H1 (cell line): ENCODE results near the gene NQO2. TPM values are rescaled to one million over a fixed set of nuclear protein-coding genes. Genes with fewer than 3 reads are reported as not detected.

ENCODE experiments used
- CTCF ChIA-PET: fragments of 300-600 bp; sonication (Branson Sonifier 250); formaldehyde crosslinking; loops from one replicate; lab custom pipeline; 2021; ENCODE audit not compliant: partially characterized antibody; lab: Charles Lee
- POLR2A ChIA-PET: fragments of 300-600 bp; sonication (Branson Sonifier 250); formaldehyde crosslinking; loops from one replicate; lab custom pipeline; 2021; ENCODE audit warnings: inconsistent platforms; ENCODE audit not compliant: partially characterized antibody; lab: Charles Lee
- DNase-seq, 2 experiments: peaks; one replicate each; pipeline versions ENCODE4 v3.0.0 to v3.0.0-alpha.2; 2010 to 2022; ENCODE audit warnings: low spot score in 2 of 2, low read depth in 1 of 2, mixed read lengths in 1 of 2
- FAIRE-seq: peaks from 2 replicates; lab custom pipeline; 2011; peaks lifted over from hg19 to GRCh38; lab: Jason Lieb, UNC
- H2AFZ ChIP-seq: 2 replicates; pipeline ENCODE4 v1.8.1; 2012; ENCODE audit warnings: low read length, inconsistent platforms
- H2AK5ac ChIP-seq: 2 replicates; pipeline ENCODE4 v1.6.1; 2013; ENCODE audit warnings: low read depth, low read length
- H2BK120ac ChIP-seq: replicated peaks from 2 replicates; pipeline ENCODE3; 2013; ENCODE audit warnings: low read depth, low read length, inconsistent platforms
- H2BK12ac ChIP-seq: 2 replicates; pipeline ENCODE4 v1.6.1; 2013; ENCODE audit warnings: low read depth, low read length
- H2BK15ac ChIP-seq: 2 replicates; pipeline ENCODE4 v1.6.1; 2013; ENCODE audit warnings: low read length
- H2BK20ac ChIP-seq: 2 replicates; pipeline ENCODE4 v1.6.1; 2013; ENCODE audit warnings: low read length
- H2BK5ac ChIP-seq: 2 replicates; pipeline ENCODE4 v1.6.1; 2013; ENCODE audit warnings: low read depth, low read length
- H3K14ac ChIP-seq: 2 replicates; pipeline ENCODE4 v1.6.1; 2013; ENCODE audit warnings: inconsistent platforms; ENCODE audit not compliant: insufficient read length
- H3K18ac ChIP-seq: 2 replicates; pipeline ENCODE4 v1.6.1; 2013; ENCODE audit warnings: low read length; ENCODE audit errors: extremely low read depth
- H3K23ac ChIP-seq: 2 replicates; pipeline ENCODE4 v1.6.1; 2013; ENCODE audit warnings: inconsistent platforms; ENCODE audit not compliant: insufficient read length
- H3K23me2 ChIP-seq: 2 replicates; pipeline ENCODE4 v1.6.1; 2013; ENCODE audit warnings: low read depth, low read length
- H3K27ac ChIP-seq: 2 replicates; pipeline ENCODE4 v1.6.1; 2011; ENCODE audit warnings: low read depth, low read length, inconsistent platforms
- H3K27me3 ChIP-seq, 4 experiments: replicated peaks in 1 of 4; 1 replicate in 1 of 4; 2 replicates in 3 of 4; pipeline versions ENCODE4 v1.6.1 to v1.8.1; 2011 to 2013; ENCODE audit warnings: low read length in 3 of 4, mild to moderate bottlenecking in 3 of 4, inconsistent platforms in 2 of 4, mixed read lengths in 2 of 4, moderate library complexity in 1 of 4; ENCODE audit not compliant: control insufficient read depth in 3 of 4, insufficient read depth in 3 of 4; ENCODE audit errors: extremely low read depth in 1 of 4
- H3K36me3 ChIP-seq, 4 experiments: 2 replicates each; pipeline versions ENCODE4 v1.6.1 to v1.8.1; 2011 to 2013; ENCODE audit warnings: mild to moderate bottlenecking in 4 of 4, low read length in 3 of 4, moderate library complexity in 2 of 4, control low read depth in 1 of 4, inconsistent platforms in 1 of 4; ENCODE audit not compliant: insufficient read depth in 4 of 4, control insufficient read depth in 2 of 4
- H3K4ac ChIP-seq: replicated peaks from 2 replicates; pipeline ENCODE3; 2013; ENCODE audit warnings: low read length, low read depth, mixed read lengths, inconsistent platforms; ENCODE audit not compliant: insufficient read length
- H3K4me1 ChIP-seq, 4 experiments: replicated peaks in 1 of 4; 1 replicate in 1 of 4; 2 replicates in 3 of 4; pipeline versions ENCODE4 v1.6.1 to v1.8.1; 2011 to 2013; ENCODE audit warnings: low read length in 3 of 4, inconsistent platforms in 2 of 4, mixed read lengths in 1 of 4; ENCODE audit not compliant: insufficient read depth in 4 of 4, control insufficient read depth in 3 of 4
- H3K4me2 ChIP-seq, 2 experiments: 2 replicates each; pipeline versions ENCODE4 v1.6.1 to v1.8.1; 2011 to 2013; ENCODE audit warnings: low read depth in 2 of 2, low read length in 2 of 2, control low read depth in 1 of 2, inconsistent platforms in 1 of 2, mild to moderate bottlenecking in 1 of 2; ENCODE audit not compliant: insufficient read depth in 1 of 2
- H3K4me3 ChIP-seq, 4 experiments: fragments of 200-600, 300-600 bp in 1 of 4; sonication (generic), shearing (Covaris generic), sonication (Bioruptor Twin) in 1 of 4; 2 replicates each; pipeline versions ENCODE4 v1.5.1 to v1.8.1; 2011 to 2016; ENCODE audit warnings: low read length in 4 of 4, low read depth in 3 of 4, control low read depth in 2 of 4, inconsistent platforms in 2 of 4, mild to moderate bottlenecking in 2 of 4, mixed read lengths in 1 of 4, moderate library complexity in 1 of 4; ENCODE audit not compliant: insufficient read depth in 2 of 4; ENCODE audit errors: extremely low read depth in 1 of 4
- H3K56ac ChIP-seq: replicated peaks from 2 replicates; pipeline ENCODE3; 2013; ENCODE audit warnings: low read depth, mild to moderate bottlenecking, mixed read lengths, low read length, inconsistent platforms; ENCODE audit not compliant: insufficient read length
- H3K79me1 ChIP-seq: 2 replicates; pipeline ENCODE4 v1.6.1; 2013; ENCODE audit warnings: low read depth, low read length, control low read depth
- H3K79me2 ChIP-seq, 2 experiments: 2 replicates each; pipeline versions ENCODE4 v1.6.1 to v1.8.1; 2012 to 2013; ENCODE audit warnings: low read length in 2 of 2, mild to moderate bottlenecking in 2 of 2, inconsistent platforms in 1 of 2; ENCODE audit not compliant: insufficient read depth in 2 of 2, control insufficient read depth in 1 of 2
- H3K9ac ChIP-seq, 4 experiments: replicated peaks in 1 of 4; 1 replicate in 1 of 4; 2 replicates in 3 of 4; pipeline versions ENCODE4 v1.6.1 to v1.8.1; 2011 to 2013; ENCODE audit warnings: low read depth in 3 of 4, low read length in 3 of 4, control low read depth in 2 of 4, mild to moderate bottlenecking in 2 of 4, moderate library complexity in 2 of 4, inconsistent platforms in 1 of 4; ENCODE audit errors: extremely low read depth in 1 of 4
- H3K9me3 ChIP-seq, 2 experiments: 2 replicates each; pipeline versions ENCODE4 v1.6.1 to v1.8.1; 2012 to 2013; ENCODE audit warnings: mild to moderate bottlenecking in 2 of 2, moderate library complexity in 2 of 2, control low read depth in 1 of 2, inconsistent platforms in 1 of 2, low read depth in 1 of 2, low read length in 1 of 2, mixed read lengths in 1 of 2; ENCODE audit not compliant: insufficient read depth in 2 of 2
- H4K20me1 ChIP-seq, 2 experiments: replicated peaks in 1 of 2; 2 replicates each; pipeline versions ENCODE3 to v1.8.1; 2011 to 2013; ENCODE audit warnings: inconsistent platforms in 2 of 2, low read length in 2 of 2, mild to moderate bottlenecking in 1 of 2; ENCODE audit not compliant: insufficient read depth in 2 of 2, control insufficient read depth in 1 of 2
- H4K5ac ChIP-seq: 2 replicates; pipeline ENCODE4 v1.6.1; 2013; ENCODE audit warnings: low read length, low read depth, mixed read lengths, inconsistent platforms; ENCODE audit not compliant: insufficient read length
- H4K8ac ChIP-seq: 2 replicates; pipeline ENCODE4 v1.8.0; 2013; ENCODE audit warnings: mild to moderate bottlenecking, moderate library complexity, low read length, inconsistent platforms; ENCODE audit not compliant: insufficient read depth; ENCODE audit errors: extremely low read depth
- H4K91ac ChIP-seq: replicated peaks from 2 replicates; pipeline ENCODE3; 2013; ENCODE audit warnings: low read length, mixed read lengths, inconsistent platforms; ENCODE audit not compliant: insufficient read length
- BACH1 ChIP-seq: IDR thresholded peaks from 2 replicates; pipeline ENCODE4 v1.6.1; 2012; ENCODE audit warnings: low read length, improper control_type of control experiment
- CEBPB ChIP-seq: IDR thresholded peaks from 2 replicates; pipeline ENCODE4 v1.6.1; 2012; ENCODE audit warnings: low read depth, low read length
- SUZ12 ChIP-seq: fragments of 200-600 bp; sonication (generic); IDR thresholded peaks from 2 replicates; pipeline ENCODE4 v1.6.1; 2012; ENCODE audit warnings: mild to moderate bottlenecking, inconsistent platforms, low read length, moderate library complexity, mixed read lengths
- TEAD4 ChIP-seq: IDR thresholded peaks from 2 replicates; pipeline ENCODE4 v1.6.1; 2012; ENCODE audit warnings: low read depth, low read length, inconsistent platforms, mixed read lengths
- WGBS, 2 experiments: shearing (Covaris generic) in 1 of 2; methylation state at CpG; one replicate each; pipeline versions ENCODE4 v1.1.6 to v1.1.7; 2013 to 2015; ENCODE audit warnings: low lambda C conversion rate in 2 of 2, mixed read lengths in 2 of 2, inconsistent platforms in 1 of 2, low coverage in 1 of 2, missing lambda C conversion rate in 1 of 2; ENCODE audit not compliant: insufficient replicate concordance in 2 of 2, insufficient coverage in 1 of 2, insufficient read length in 1 of 2; ENCODE audit errors: extremely low coverage in 1 of 2, missing lambda C conversion rate in 1 of 2; 5-methylcytosine and 5-hydroxymethylcytosine counted together
- polyA plus RNA-seq, 7 experiments: library from polyadenylated mRNA; depleted of rRNA in 3 of 7; stranded (reverse) in 5 of 7; unstranded in 2 of 7; fragments of >200 nt in 5 of 7; fragments of 200-250 nt in 2 of 7; gene quantifications; 1 replicate in 5 of 7; 2 replicates in 1 of 7; 4 replicates in 1 of 7; pipeline versions ENCODE4 v1.2.1 to v1.2.3, GENCODE V29; 2011 to 2013; ENCODE audit warnings: missing spikeins in 2 of 7, mixed read lengths in 2 of 7
- total RNA-seq: library from RNA; stranded (reverse); fragmentation: NEBNext Ultra II Directional; extraction: Animal tissue kit (Norgen Biotek cat#: 25700); gene quantifications from 2 replicates; pipeline ENCODE4 v1.2.1, GENCODE V29; 2021
- TF ChIP-seq, protein P1 (sequence below): IDR thresholded peaks from 2 replicates; pipeline ENCODE4 v1.6.1; 2012; ENCODE audit warnings: inconsistent platforms
- TF ChIP-seq, protein P2 (sequence below): IDR thresholded peaks from 2 replicates; pipeline ENCODE4 v1.6.1; 2012; ENCODE audit warnings: inconsistent platforms

Gene NQO2
- total and polyA plus RNA-seq, 2 of the 8 experiments (the other 6 are each of a cell fraction or from before 2014, with no cell fraction given) = 135 to 168 TPM

DNA sequence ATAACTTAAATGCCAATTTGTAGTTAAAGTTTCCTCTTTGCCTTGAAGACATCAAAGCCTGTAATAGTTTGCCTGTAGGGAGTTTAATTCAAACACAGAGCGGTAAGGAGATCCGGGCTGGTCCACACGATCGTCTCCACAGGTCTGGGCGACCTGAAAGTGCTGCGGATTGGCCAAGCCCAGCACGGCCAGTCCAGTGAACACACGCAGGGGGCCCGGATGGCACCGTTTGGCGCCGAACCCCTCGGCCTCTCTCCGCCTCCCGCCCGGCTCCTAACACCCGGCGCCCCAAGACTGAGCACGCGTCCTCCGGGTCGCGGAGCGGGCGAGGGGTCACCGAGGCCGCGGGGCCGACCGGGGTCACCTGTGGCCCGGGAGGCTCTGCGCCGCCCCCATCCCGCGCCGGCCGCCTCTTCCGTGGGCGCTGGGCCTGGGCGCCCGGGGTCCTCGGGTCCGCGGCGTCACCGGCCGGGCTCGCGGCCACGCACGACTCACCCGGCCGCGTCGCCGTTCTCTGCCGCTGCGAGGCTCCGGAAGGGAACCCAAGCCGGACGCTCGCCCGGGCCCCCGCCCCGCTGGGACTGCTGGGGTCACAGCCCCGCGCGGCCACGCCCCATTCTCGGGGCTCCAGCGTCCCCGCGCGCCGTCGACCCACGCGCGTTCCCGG lies 28.8 kb upstream of the NQO2 start:
- Histone ChIP-seq H2BK15ac (no peak overlapping the region), H3K4me1 (peaks cover 0 to 3% (median 2%) of the 10 kb centered on the region in 4 experiments; a peak in 4 of 7 replicates), H3K79me2 (no peaks in the 10 kb centered on the region), H3K4ac (no peak overlapping the region), H3K56ac (no peak overlapping the region), H2AK5ac (no peak overlapping the region), H3K79me1 (no peaks in the 10 kb centered on the region), H4K5ac (no peak overlapping the region), H3K4me3 (peak overlapping the region; percentile 44 to 78 (median 62)), H3K23me2 (peaks cover 6% of the 10 kb centered on the region; the same call in 1 of the 2 replicates), H4K20me1 (no peaks in the 10 kb centered on the region), H2BK20ac (no peak overlapping the region), H2BK5ac (no peak overlapping the region), H4K8ac (peak overlapping the region; percentile 62; the same call in 1 of the 2 replicates), H2AFZ (no peak overlapping the region), H3K18ac (peak overlapping the region; percentile 19; the same call in 1 of the 2 replicates), H3K36me3 (no peaks in the 10 kb centered on the region), H2BK12ac (no peak overlapping the region), H3K23ac (no peak overlapping the region), H2BK120ac (no peak overlapping the region), H3K14ac (no peak overlapping the region), H3K9me3 (no peaks in the 10 kb centered on the region), H3K27ac (no peak overlapping the region), H3K4me2 (peak overlapping the region; percentile 78 to 89), H3K9ac (peak overlapping the region in 1 of 4 experiments; percentile 50; a peak in 1 of 7 replicates), H4K91ac (no peak overlapping the region), H3K27me3 (peaks cover 0 to 2% (median 0%) of the 10 kb centered on the region in 4 experiments; a peak in 1 of 7 replicates)
- ChIA-PET POLR2A (interaction anchor here (1.0 to 1.5 kb wide), 5 partner anchors 8 to 93 kb away, joined by 3 to 10 read pairs (median 6); no protein-coding TSS in a partner anchor), CTCF (interaction anchor here (0.9 to 1.5 kb wide), 5 partner anchors 8 to 18 kb away, joined by 3 to 10 read pairs (median 5); no protein-coding TSS in a partner anchor)
- TF ChIP-seq, protein P1, sequence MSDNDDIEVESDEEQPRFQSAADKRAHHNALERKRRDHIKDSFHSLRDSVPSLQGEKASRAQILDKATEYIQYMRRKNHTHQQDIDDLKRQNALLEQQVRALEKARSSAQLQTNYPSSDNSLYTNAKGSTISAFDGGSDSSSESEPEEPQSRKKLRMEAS = peak; percentile 87
- TF ChIP-seq, protein P2, sequence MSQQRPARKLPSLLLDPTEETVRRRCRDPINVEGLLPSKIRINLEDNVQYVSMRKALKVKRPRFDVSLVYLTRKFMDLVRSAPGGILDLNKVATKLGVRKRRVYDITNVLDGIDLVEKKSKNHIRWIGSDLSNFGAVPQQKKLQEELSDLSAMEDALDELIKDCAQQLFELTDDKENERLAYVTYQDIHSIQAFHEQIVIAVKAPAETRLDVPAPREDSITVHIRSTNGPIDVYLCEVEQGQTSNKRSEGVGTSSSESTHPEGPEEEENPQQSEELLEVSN = peak; percentile 79
- TF ChIP-seq SUZ12 = 0 out of 2 replicates have a peak, but pooled peaks have one; percentile 36
- no peak for TF ChIP-seq CEBPB
- TF ChIP-seq TEAD4 = no peak
- TF ChIP-seq BACH1 = peak; percentile 15; the same call in 1 of the 2 replicates
- WGBS, 2 experiments = 6% methylated on average over 24 of the region's 80 CpGs; no CpG with 5 or more reads in 1 of the 2 experiments
- FAIRE-seq = no peak
- peak in 1 of 2 experiments; percentile 66 for DNase-seq
